Measurements from ENCODE around the gene PRKAR1A. TPM values are rescaled to one million over a fixed set of nuclear protein-coding genes. Genes with fewer than 3 reads are reported as not detected.

Gene PRKAR1A
- total RNA-seq, 1 donor from 2014 or later: 733 TPM

DNA sequence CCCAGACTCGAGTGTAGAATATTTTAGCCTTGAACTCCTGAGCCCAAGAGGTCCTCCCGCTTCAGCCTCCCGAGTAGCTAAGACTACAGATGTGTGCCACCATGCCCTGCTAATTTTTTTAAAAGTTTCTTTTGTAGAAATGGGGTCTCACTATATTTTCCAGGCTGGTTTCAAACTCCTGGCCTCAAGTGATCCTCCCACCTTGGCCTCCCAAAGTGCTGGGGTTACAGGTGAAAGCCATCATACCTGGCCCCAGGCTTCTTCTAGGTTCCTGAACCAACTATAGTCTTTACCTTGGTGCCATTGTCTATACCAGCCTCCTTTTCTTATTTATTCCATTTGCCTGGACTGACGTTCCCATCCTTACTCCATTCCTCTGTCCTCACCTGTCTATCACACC is 17.1 kb upstream of the PRKAR1A start:
- Histone ChIP-seq H3K9me3 (replicated peaks) (no peaks in the 10 kb centered on the region), H3K4me1 (peaks cover 51% of the 10 kb centered on the region), H3K27ac (replicated peaks) (no peak overlapping the region), H3K4me3 (no peak overlapping the region), H3K27me3 (ENCODE audit: low read depth) (no peaks in the 10 kb centered on the region), H3K36me3 (no peaks in the 10 kb centered on the region)
- TF ChIP-seq, protein P1, sequence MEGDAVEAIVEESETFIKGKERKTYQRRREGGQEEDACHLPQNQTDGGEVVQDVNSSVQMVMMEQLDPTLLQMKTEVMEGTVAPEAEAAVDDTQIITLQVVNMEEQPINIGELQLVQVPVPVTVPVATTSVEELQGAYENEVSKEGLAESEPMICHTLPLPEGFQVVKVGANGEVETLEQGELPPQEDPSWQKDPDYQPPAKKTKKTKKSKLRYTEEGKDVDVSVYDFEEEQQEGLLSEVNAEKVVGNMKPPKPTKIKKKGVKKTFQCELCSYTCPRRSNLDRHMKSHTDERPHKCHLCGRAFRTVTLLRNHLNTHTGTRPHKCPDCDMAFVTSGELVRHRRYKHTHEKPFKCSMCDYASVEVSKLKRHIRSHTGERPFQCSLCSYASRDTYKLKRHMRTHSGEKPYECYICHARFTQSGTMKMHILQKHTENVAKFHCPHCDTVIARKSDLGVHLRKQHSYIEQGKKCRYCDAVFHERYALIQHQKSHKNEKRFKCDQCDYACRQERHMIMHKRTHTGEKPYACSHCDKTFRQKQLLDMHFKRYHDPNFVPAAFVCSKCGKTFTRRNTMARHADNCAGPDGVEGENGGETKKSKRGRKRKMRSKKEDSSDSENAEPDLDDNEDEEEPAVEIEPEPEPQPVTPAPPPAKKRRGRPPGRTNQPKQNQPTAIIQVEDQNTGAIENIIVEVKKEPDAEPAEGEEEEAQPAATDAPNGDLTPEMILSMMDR (IDR thresholded peaks at IDR 0.05; ENCODE audit: borderline replicate concordance): no peak
- no peak for DNase-seq
- intact Hi-C loops (cut with micrococcal nuclease): no loop called here

DNA sequence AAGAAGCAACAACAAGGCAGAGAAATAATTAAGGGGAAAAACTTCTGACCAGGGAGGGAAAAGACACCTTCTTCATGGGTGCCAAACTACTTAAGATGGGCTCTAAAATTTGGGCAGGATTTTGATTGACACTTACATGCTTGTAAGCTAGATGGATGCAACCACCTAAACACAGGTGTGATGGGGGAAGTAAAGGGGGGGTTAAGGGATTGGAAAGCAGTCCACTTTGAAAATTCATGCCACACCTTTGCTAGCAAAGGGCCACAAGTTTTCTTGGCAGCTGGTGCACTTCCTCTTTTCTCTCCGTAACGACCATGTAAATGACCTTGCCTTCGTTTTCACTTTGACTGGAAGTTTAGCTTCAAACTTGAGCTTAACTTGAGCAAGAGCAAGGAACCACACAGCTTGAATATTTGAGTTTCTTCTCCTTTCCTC is 14.3 kb upstream of the PRKAR1A start:
- Histone ChIP-seq H3K4me3 (no peak overlapping the region), H3K27ac (replicated peaks) (peak overlapping the region; percentile 69), H3K27me3 (ENCODE audit: low read depth) (no peaks in the 10 kb centered on the region), H3K36me3 (no peaks in the 10 kb centered on the region), H3K9me3 (replicated peaks) (no peaks in the 10 kb centered on the region), H3K4me1 (peaks cover 23% of the 10 kb centered on the region)
- no peak for DNase-seq
- TF ChIP-seq, protein P1 (IDR thresholded peaks at IDR 0.05; ENCODE audit: borderline replicate concordance): no peak
- intact Hi-C loops (cut with micrococcal nuclease): no loop called here

DNA sequence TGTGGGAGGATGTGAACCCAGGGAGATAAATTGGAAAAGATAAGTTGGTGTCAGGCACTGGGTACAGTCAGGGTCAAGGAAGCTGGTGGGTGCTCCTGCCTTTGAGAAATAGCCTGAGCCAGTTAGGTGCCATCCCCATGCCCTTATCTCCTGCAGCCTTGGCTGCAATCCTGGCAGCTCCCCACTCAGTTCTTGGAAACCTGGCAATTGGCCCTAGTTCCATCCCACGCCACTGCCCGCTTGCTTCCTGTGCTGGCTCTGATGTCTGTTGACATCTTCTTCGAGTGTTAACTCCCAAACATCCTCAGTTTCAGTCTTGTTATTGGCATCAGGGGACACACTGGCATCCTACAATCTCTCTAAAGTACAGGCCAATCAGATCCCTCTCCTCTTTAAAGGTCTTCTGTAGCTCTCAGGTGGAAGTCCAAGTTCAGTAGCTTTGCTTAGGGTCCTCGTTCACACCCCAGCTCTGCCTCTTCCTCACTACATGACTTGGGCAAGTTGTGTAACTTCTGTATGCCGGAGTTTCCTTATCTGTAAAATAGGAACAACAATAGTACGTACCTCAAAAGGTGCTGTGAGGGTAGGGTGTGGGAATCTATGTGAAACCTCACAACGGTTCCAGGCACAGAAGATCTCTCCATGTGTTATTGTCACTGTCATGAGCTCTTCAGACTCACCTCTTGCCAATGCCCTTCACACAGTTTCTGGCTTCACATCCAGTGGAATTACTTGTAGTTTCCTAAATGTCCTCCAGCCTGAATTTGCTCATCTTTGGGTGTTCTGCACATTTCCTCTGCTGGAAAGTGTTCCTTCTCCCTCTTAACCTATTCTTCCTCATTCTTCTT is 13.5 kb upstream of the PRKAR1A start:
- H3K4me1 ChIP-seq: peaks cover 15% of the 10 kb centered on the region
- intact Hi-C loops (cut with micrococcal nuclease): no loop called here

DNA sequence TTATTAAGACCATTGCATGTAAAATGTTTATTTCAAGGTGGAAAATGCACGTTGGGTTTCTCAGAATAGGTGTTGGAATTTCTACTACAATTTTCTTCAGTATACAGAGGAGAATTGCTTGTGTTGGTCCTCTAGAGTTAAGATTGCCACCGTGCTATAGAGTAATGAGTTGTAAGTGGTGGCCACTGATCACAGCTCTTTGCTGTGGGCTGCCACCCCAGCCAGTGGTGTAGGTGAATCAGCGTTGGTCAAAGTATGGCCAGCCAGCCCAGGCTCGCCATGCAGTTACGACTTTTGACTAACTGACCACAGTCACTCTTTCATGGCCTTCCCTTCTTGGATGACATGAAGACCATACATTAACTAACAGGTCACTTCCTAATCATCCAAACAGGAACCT is 12.6 kb upstream of the PRKAR1A start:
- no peak overlapping the region for H3K27ac ChIP-seq (replicated peaks)
- intact Hi-C loops (cut with micrococcal nuclease): no loop called here
- TF ChIP-seq, protein P1 (IDR thresholded peaks at IDR 0.05; ENCODE audit: borderline replicate concordance): no peak
- H3K27me3 ChIP-seq (ENCODE audit: low read depth): no peaks in the 10 kb centered on the region
- H3K9me3 ChIP-seq (replicated peaks): no peaks in the 10 kb centered on the region
- no peak for DNase-seq
- H3K4me1 ChIP-seq: peaks cover 11% of the 10 kb centered on the region
- H3K36me3 ChIP-seq: no peaks in the 10 kb centered on the region
- H3K4me3 ChIP-seq: no peak overlapping the region

More for the DNA sequence above, 13.5 kb upstream of the PRKAR1A start:
- Histone ChIP-seq H3K4me3 (no peak overlapping the region), H3K36me3 (no peaks in the 10 kb centered on the region), H3K27me3 (ENCODE audit: low read depth) (no peaks in the 10 kb centered on the region), H3K27ac (replicated peaks) (peak overlapping the region; percentile 69), H3K9me3 (replicated peaks) (no peaks in the 10 kb centered on the region)
- TF ChIP-seq, protein P1 (IDR thresholded peaks at IDR 0.05; ENCODE audit: borderline replicate concordance): no peak
- peak; percentile 55 for DNase-seq

DNA sequence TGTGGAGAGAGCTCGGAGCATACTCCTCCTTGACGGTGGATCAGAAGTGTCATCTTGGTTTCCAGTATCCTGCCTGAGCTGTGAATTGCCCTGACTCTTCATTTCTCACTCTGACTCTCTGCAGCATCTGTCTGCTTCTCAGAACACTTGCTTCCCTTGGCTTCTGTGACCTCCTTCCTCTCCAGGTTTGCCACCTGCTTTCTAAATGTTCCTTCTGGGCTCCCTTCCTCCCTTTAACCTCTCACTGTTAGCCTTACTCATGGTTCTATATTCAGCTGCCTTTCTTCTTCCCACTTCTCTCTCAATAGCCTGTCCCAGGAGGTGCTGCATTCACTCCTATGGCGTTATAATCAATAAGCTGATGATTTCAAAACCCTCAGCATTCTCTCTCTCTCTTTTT is 11.2 kb upstream of the PRKAR1A start:
- no peaks in the 10 kb centered on the region for H3K27me3 ChIP-seq (ENCODE audit: low read depth)
- peaks cover 11% of the 10 kb centered on the region for H3K4me1 ChIP-seq
- no peak overlapping the region for H3K27ac ChIP-seq (replicated peaks)
- DNase-seq: no peak
- H3K4me3 ChIP-seq: no peak overlapping the region
- TF ChIP-seq, protein P1 (IDR thresholded peaks at IDR 0.05; ENCODE audit: borderline replicate concordance): no peak
- intact Hi-C loops (cut with micrococcal nuclease): no loop called here
- H3K9me3 ChIP-seq (replicated peaks): no peaks in the 10 kb centered on the region
- no peaks in the 10 kb centered on the region for H3K36me3 ChIP-seq
